ENCODE results near the gene PRPF19. TPM values are rescaled to one million over a fixed set of nuclear protein-coding genes. Genes with fewer than 3 reads are reported as not detected.
"Not testable (repeated sequence)": the region's sequence is repeated elsewhere in the genome, so short reads cannot be mapped to it uniquely, and the experiment has no call there.

The PRPF19 gene
- total RNA-seq, 1 donor from 2014 or later: 111 TPM

GRCh38 chr11:60910711-60911380 lies 4.5 kb upstream of the PRPF19 start:
- Mint-ChIP-seq H3K27me3 (peaks cover 28% of the 10 kb centered on the region), H3K4me1 (ENCODE audit: low read depth) (peaks cover 20% of the 10 kb centered on the region), H3K4me3 (ENCODE audit: low read depth) (no peak overlapping the region), H3K9me3 (ENCODE audit: low read depth) (no peaks in the 10 kb centered on the region), H3K36me3 (ENCODE audit: insufficient read depth) (no peaks in the 10 kb centered on the region), H3K27ac (no peak overlapping the region)
- DNase-seq (ENCODE audit: low spot score, unreplicated experiment): no peak
- TF ChIP-seq CTCF (IDR thresholded peaks at IDR 0.05; ENCODE audit: unreplicated experiment): no peak

GRCh38 chr11:60910281-60910687 lies 3.9 kb upstream of the PRPF19 start:
- Mint-ChIP-seq H3K27ac (no peak overlapping the region), H3K27me3 (peaks cover 28% of the 10 kb centered on the region), H3K9me3 (ENCODE audit: low read depth) (no peaks in the 10 kb centered on the region), H3K4me3 (ENCODE audit: low read depth) (no peak overlapping the region), H3K4me1 (ENCODE audit: low read depth) (peaks cover 21% of the 10 kb centered on the region), H3K36me3 (ENCODE audit: insufficient read depth) (no peaks in the 10 kb centered on the region)
- TF ChIP-seq CTCF (IDR thresholded peaks at IDR 0.05; ENCODE audit: unreplicated experiment): no peak
- DNase-seq (ENCODE audit: low spot score, unreplicated experiment): no peak

- not testable (repeated sequence) for H3K4me3 Mint-ChIP-seq (ENCODE audit: low read depth); DNase-seq (ENCODE audit: low spot score, unreplicated experiment); H3K27ac Mint-ChIP-seq; H3K9me3 Mint-ChIP-seq (ENCODE audit: low read depth); H3K36me3 Mint-ChIP-seq (ENCODE audit: insufficient read depth)
- Mint-ChIP-seq H3K4me1 (ENCODE audit: low read depth) (peaks cover 20% of the 10 kb centered on the region), H3K27me3 (peaks cover 28% of the 10 kb centered on the region)
These were observed 3.4 kb upstream of the PRPF19 start for GRCh38 chr11:60909680-60910280.

GRCh38 chr11:60908803-60909202 lies 2.4 kb upstream of the PRPF19 start:
- H3K4me1 Mint-ChIP-seq (ENCODE audit: low read depth): peaks cover 23% of the 10 kb centered on the region
- no peak for TF ChIP-seq CTCF (IDR thresholded peaks at IDR 0.05; ENCODE audit: unreplicated experiment)
- H3K36me3 Mint-ChIP-seq (ENCODE audit: insufficient read depth): no peaks in the 10 kb centered on the region
- DNase-seq (ENCODE audit: low spot score, unreplicated experiment): no peak
- H3K27me3 Mint-ChIP-seq: peaks cover 28% of the 10 kb centered on the region
- H3K27ac Mint-ChIP-seq: no peak overlapping the region
- no peak overlapping the region for H3K4me3 Mint-ChIP-seq (ENCODE audit: low read depth)
- H3K9me3 Mint-ChIP-seq (ENCODE audit: low read depth): no peaks in the 10 kb centered on the region

GRCh38 chr11:60905551-60906113 lies 753 bp downstream of the PRPF19 start:
- TF ChIP-seq CTCF (IDR thresholded peaks at IDR 0.05; ENCODE audit: unreplicated experiment): no peak
- Mint-ChIP-seq H3K4me1 (ENCODE audit: low read depth) (peaks cover 18% of the 10 kb centered on the region), H3K36me3 (ENCODE audit: insufficient read depth) (peaks cover 3% of the 10 kb centered on the region), H3K27me3 (peaks cover 24% of the 10 kb centered on the region), H3K27ac (peak overlapping the region; percentile 96), H3K4me3 (ENCODE audit: low read depth) (peak overlapping the region; percentile 90), H3K9me3 (ENCODE audit: low read depth) (no peaks in the 10 kb centered on the region)
- DNase-seq (ENCODE audit: low spot score, unreplicated experiment): no peak

Data from progenitor cell of endocrine pancreas (in vitro differentiated cells).